GM19351 (cell line): ENCODE data around the gene CCDC187.
"Not testable (repeated sequence)": the region's sequence is repeated elsewhere in the genome, so short reads cannot be mapped to it uniquely, and the experiment has no call there.

Experiments
- ATAC-seq: cut with Tn5 transposase; IDR thresholded peaks from one replicate; pipeline ENCODE4 v1.9.1; 2021; ENCODE audit warnings: mild to moderate bottlenecking, moderate library complexity; ENCODE audit not compliant: unreplicated experiment

CCDC187 gene

GRCh38 chr9:136273244-136273865, 30.5 kb downstream of the CCDC187 start:
- ATAC-seq: no peak

GRCh38 chr9:136270173-136270705, 33.7 kb downstream of the CCDC187 start:
- ATAC-seq: no peak

- no peak for ATAC-seq
These were observed 35.2 kb downstream of the CCDC187 start for GRCh38 chr9:136268735-136269134.

- no peak for ATAC-seq
These were observed 35.6 kb downstream of the CCDC187 start for GRCh38 chr9:136268318-136268717.

GRCh38 chr9:136267261-136268111, 36.4 kb downstream of the CCDC187 start:
- ATAC-seq: peak; percentile 85

GRCh38 chr9:136266641-136267040, 37.3 kb downstream of the CCDC187 start:
- not testable (repeated sequence) for ATAC-seq

- ATAC-seq: no peak
These were observed 38.1 kb downstream of the CCDC187 start for GRCh38 chr9:136265561-136266355.

GRCh38 chr9:136264441-136265405, 39.2 kb downstream of the CCDC187 start:
- ATAC-seq: no peak

- ATAC-seq: no peak
These were observed 39.9 kb downstream of the CCDC187 start for GRCh38 chr9:136264031-136264430.

- ATAC-seq: no peak
These were observed 41.2 kb downstream of the CCDC187 start for GRCh38 chr9:136262671-136263178.

GRCh38 chr9:136261686-136262430, 42.0 kb downstream of the CCDC187 start:
- ATAC-seq: no peak

- no peak for ATAC-seq
These were observed 42.9 kb downstream of the CCDC187 start for GRCh38 chr9:136260936-136261472.

GRCh38 chr9:136260521-136260920, 43.4 kb downstream of the CCDC187 start:
- no peak for ATAC-seq

- no peak for ATAC-seq
These were observed 44.1 kb downstream of the CCDC187 start for GRCh38 chr9:136259836-136260235.

GRCh38 chr9:136259517-136259813, 44.4 kb downstream of the CCDC187 start:
- no peak for ATAC-seq

- no peak for ATAC-seq
These were observed 44.9 kb downstream of the CCDC187 start for GRCh38 chr9:136258786-136259516.

- no peak for ATAC-seq
These were observed 45.6 kb downstream of the CCDC187 start for GRCh38 chr9:136258299-136258625.
